ENCODE results near the gene RBM15B.

DNA sequence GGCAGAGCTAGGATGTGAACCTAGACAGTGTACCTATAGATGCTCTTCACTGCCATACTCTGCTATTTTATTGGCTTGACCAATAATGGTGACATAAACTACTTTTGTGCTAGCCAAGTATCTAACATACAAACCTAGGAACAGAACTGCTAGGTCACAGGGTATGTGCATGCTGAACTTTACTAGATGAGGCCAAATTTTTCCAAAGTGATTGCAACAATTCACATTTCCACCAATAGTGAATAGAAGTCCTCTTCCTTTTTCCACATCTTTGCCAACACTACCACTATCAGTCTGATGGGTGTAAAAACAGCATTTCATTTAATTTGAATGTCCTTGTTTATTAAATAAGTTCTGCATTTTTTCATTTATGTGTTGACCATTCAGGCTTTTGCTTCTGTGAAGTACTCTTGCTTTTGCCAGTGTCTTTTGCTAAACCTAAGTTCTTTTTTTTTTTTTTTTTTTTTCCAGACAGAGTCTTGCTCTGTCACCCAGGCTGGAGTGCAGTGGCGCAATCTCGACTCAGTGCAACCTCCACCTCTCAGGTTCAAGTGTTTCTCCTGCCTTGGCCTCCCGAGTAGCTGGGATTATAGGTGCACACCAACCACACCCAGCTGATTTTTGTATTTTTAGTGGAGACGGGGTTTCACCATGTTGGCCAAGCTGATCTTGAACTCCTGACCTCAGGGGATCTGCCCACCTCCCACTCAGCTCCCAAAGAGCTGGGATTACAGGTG is 54.6 kb downstream of the RBM15B start:
- TF ChIP-seq, protein P1, sequence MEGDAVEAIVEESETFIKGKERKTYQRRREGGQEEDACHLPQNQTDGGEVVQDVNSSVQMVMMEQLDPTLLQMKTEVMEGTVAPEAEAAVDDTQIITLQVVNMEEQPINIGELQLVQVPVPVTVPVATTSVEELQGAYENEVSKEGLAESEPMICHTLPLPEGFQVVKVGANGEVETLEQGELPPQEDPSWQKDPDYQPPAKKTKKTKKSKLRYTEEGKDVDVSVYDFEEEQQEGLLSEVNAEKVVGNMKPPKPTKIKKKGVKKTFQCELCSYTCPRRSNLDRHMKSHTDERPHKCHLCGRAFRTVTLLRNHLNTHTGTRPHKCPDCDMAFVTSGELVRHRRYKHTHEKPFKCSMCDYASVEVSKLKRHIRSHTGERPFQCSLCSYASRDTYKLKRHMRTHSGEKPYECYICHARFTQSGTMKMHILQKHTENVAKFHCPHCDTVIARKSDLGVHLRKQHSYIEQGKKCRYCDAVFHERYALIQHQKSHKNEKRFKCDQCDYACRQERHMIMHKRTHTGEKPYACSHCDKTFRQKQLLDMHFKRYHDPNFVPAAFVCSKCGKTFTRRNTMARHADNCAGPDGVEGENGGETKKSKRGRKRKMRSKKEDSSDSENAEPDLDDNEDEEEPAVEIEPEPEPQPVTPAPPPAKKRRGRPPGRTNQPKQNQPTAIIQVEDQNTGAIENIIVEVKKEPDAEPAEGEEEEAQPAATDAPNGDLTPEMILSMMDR (conservative IDR thresholded peaks at IDR 0.05; ENCODE audit: low read length), result no peak
- TF ChIP-seq EZH2phosphoT487 (IDR thresholded peaks at IDR 0.05; ENCODE audit: borderline replicate concordance, low read depth, low read length), result no peak
